ENCODE results near the gene PRR5L.
"Not testable (repeated sequence)": the region's sequence is repeated elsewhere in the genome, so short reads cannot be mapped to it uniquely, and the experiment has no call there.

PRR5L gene

DNA sequence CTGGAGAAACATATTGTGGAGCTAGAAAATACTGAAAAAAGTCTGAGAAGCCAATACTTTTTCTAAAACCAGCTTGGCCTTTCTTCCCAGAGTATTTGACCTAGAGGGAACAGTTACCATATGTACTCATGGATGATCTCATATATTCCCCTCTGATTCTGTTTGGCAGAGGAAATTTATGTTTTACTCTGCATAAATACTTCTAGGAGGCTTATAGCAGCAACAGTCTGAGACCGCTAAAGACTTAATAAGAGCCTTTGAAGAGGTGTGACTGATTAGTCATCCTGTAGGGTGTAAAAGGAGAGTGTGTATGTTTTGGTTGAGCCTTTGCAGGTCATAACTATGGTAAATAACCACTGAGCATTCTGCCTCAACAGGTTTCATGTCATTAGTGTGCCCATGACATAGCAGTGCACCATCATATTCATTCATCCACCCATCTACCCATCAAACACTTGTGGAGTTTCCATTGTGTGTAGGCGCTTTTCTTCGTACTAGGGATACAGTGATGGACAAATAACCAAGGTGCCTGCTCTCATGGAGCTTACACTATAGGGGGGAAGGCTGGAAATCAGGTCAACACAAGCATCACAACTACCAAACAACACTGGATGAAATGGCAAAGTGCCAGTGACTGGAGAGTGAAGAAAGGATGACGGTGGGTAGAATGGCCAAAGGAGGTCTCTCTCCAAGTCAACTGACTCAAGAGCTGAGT is 169.5 kb downstream of the PRR5L start:
- H3K4me1 ChIP-seq (ENCODE audit: control insufficient read depth, insufficient read depth, low read length) = no peaks in the 10 kb centered on the region

GRCh38 chr11:36467012-36467411 is 170.9 kb downstream of the PRR5L start:
- no peaks in the 10 kb centered on the region for H3K9me3 ChIP-seq (ENCODE audit: control insufficient read depth, insufficient read depth, low read length)
- no peaks in the 10 kb centered on the region for H3K4me1 ChIP-seq (ENCODE audit: control insufficient read depth, insufficient read depth, low read length)
- H3K9ac ChIP-seq (ENCODE audit: low read depth, low read length) = no peak overlapping the region
- no peak overlapping the region for H3K4me3 ChIP-seq (ENCODE audit: low read depth, low read length)
- peaks cover 3% of the 10 kb centered on the region for H3K36me3 ChIP-seq (ENCODE audit: control insufficient read depth, insufficient read depth, low read length)
- no peaks in the 10 kb centered on the region for H3K27me3 ChIP-seq (ENCODE audit: control insufficient read depth, insufficient read depth, low read length)

More for the DNA sequence above, 169.5 kb downstream of the PRR5L start:
- Histone ChIP-seq H3K9ac (ENCODE audit: low read depth, low read length) (no peak overlapping the region), H3K4me3 (ENCODE audit: low read depth, low read length) (no peak overlapping the region), H3K27me3 (ENCODE audit: control insufficient read depth, insufficient read depth, low read length) (no peaks in the 10 kb centered on the region), H3K9me3 (ENCODE audit: control insufficient read depth, insufficient read depth, low read length) (no peaks in the 10 kb centered on the region), H3K36me3 (ENCODE audit: control insufficient read depth, insufficient read depth, low read length) (peaks cover 3% of the 10 kb centered on the region)

DNA sequence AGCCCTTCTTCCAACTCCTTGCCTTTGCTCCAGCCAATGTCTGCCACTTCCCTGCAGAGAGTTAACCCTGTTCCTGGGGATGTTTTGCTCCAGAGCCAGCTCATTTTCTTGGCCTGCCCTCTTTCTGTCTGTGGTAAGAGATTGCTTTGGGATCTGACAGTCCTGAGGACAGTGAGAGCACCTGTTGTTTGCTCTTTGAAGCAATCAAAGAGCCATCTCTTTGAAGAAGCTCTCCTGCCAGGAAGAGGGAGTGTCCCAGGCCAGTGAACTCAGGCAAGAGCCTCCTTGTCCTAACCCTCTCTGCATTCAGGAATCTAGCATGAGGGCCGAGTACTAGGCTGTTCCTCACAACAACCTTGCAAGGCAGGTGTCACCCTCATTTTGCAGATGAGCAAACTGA is 171.8 kb downstream of the PRR5L start:
- no peaks in the 10 kb centered on the region for H3K4me1 ChIP-seq (ENCODE audit: control insufficient read depth, insufficient read depth, low read length)
- no peaks in the 10 kb centered on the region for H3K9me3 ChIP-seq (ENCODE audit: control insufficient read depth, insufficient read depth, low read length)
- H3K27me3 ChIP-seq (ENCODE audit: control insufficient read depth, insufficient read depth, low read length) = no peaks in the 10 kb centered on the region
- H3K4me3 ChIP-seq (ENCODE audit: low read depth, low read length) = no peak overlapping the region
- H3K36me3 ChIP-seq (ENCODE audit: control insufficient read depth, insufficient read depth, low read length) = no peaks in the 10 kb centered on the region
- no peak overlapping the region for H3K9ac ChIP-seq (ENCODE audit: low read depth, low read length)

DNA sequence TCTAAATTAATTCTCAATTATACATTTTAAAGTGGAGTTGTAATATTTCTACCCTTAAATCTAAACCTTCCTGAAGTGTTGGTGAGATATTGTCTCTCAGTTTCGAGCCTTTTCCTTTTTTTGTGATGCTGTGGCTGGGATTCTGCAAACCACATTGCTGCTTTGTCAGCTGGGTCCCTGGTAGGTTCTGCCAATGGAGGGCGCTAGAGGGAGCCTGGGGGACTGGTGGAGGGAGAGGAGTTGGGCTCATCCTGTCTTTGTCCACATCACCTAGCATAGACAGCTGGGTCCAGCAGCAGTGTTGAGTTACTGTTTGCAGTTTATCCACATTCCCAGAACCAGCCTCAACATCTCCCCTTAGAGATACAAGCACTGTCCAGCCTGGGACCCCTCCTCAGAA is 173.0 kb downstream of the PRR5L start:
- H3K9ac ChIP-seq (ENCODE audit: low read depth, low read length) = no peak overlapping the region
- H3K4me1 ChIP-seq (ENCODE audit: control insufficient read depth, insufficient read depth, low read length) = no peaks in the 10 kb centered on the region
- H3K4me3 ChIP-seq (ENCODE audit: low read depth, low read length) = no peak overlapping the region
- H3K9me3 ChIP-seq (ENCODE audit: control insufficient read depth, insufficient read depth, low read length) = no peaks in the 10 kb centered on the region
- H3K27me3 ChIP-seq (ENCODE audit: control insufficient read depth, insufficient read depth, low read length) = no peaks in the 10 kb centered on the region
- H3K36me3 ChIP-seq (ENCODE audit: control insufficient read depth, insufficient read depth, low read length) = no peaks in the 10 kb centered on the region

DNA sequence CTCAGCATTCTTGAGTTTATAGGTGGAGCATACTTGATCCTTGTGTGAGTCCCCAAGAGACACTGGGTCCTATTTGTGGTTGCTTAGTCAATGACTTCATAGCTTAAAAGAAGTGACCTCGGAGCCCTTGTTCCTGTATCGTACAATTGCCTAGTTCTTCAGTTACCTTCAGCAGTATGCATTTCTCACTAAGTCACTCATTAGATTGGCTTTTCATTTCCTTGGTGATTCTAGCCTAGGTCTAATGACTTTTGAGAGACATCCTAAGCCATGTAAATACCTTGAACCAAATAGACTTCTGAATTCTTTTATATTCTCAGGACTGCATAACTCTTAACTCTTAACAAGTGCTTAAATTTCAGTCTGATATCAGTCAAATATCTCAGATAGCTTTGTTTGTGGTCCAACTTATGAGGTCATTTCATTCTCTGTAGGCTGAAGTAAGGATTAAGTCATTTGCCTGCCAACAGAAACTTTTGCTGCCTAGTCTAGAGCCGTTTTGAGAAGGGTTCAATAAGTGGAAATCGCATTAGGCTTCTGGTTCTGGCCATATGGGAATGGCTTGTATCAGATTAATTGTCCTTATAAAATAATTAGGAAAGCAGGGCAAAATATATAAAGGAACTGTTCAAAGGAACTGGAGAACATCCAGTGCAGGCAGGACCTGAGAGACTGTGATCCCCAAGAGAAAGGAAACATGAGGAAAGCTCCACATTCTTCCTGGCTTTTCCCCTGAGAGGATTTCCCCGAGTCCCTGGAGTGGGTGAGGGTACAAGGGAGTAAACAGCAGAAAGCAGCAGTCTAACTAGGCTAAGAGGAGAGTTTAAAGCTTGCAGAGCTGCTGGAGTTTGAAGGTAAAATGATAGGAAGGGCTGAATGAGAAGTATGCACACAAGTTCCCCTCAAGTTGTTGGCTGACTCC is 174.1 kb downstream of the PRR5L start:
- Histone ChIP-seq H3K36me3 (ENCODE audit: control insufficient read depth, insufficient read depth, low read length) (no peaks in the 10 kb centered on the region), H3K4me3 (ENCODE audit: low read depth, low read length) (no peak overlapping the region), H3K9ac (ENCODE audit: low read depth, low read length) (no peak overlapping the region), H3K27me3 (ENCODE audit: control insufficient read depth, insufficient read depth, low read length) (no peaks in the 10 kb centered on the region), H3K4me1 (ENCODE audit: control insufficient read depth, insufficient read depth, low read length) (no peaks in the 10 kb centered on the region), H3K9me3 (ENCODE audit: control insufficient read depth, insufficient read depth, low read length) (no peaks in the 10 kb centered on the region)

DNA sequence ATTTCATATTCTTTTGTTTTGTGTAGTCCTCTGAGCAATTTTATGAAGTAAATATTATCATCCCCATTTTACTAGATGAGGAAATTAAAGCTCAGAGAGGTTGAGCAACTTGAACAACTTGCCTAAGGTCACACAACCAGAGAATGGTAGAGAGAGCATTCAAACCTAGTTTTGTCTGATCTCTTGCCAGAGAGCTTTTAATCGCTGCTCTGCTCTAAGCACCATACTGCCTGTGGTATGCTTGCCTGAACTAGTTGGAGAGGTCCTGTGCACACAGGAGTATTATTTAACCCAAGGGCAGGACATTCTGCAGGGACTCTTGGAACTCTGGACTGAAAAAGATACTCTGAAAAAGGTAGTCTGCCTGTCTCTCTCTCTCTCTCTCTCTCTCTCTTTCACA is 175.5 kb downstream of the PRR5L start:
- H3K9ac ChIP-seq (ENCODE audit: low read depth, low read length) = no peak overlapping the region
- no peak overlapping the region for H3K4me3 ChIP-seq (ENCODE audit: low read depth, low read length)
- no peaks in the 10 kb centered on the region for H3K9me3 ChIP-seq (ENCODE audit: control insufficient read depth, insufficient read depth, low read length)
- H3K4me1 ChIP-seq (ENCODE audit: control insufficient read depth, insufficient read depth, low read length) = no peaks in the 10 kb centered on the region
- H3K36me3 ChIP-seq (ENCODE audit: control insufficient read depth, insufficient read depth, low read length) = no peaks in the 10 kb centered on the region
- H3K27me3 ChIP-seq (ENCODE audit: control insufficient read depth, insufficient read depth, low read length) = no peaks in the 10 kb centered on the region

DNA sequence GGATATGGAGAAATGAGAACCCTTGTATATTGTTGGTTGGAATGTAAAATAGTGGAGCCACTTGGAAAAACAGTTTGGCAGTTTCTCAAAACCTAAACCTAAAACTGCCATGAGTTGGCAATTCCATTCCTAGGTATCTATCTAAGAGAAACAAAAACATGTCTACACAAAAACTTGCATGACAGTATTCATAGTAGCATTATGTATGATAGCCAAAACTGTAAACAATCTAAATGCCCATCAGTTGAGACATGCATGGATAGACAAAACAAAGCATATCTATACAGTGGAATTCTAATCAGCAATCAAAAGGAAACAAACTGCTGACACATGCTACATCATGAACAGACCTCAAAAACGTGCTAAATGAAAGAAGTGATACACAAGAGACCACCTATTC is 179.1 kb downstream of the PRR5L start:
- no peaks in the 10 kb centered on the region for H3K27me3 ChIP-seq (ENCODE audit: control insufficient read depth, insufficient read depth, low read length)
- H3K9me3 ChIP-seq (ENCODE audit: control insufficient read depth, insufficient read depth, low read length) = no peaks in the 10 kb centered on the region
- no peaks in the 10 kb centered on the region for H3K4me1 ChIP-seq (ENCODE audit: control insufficient read depth, insufficient read depth, low read length)
- H3K36me3 ChIP-seq (ENCODE audit: control insufficient read depth, insufficient read depth, low read length) = no peaks in the 10 kb centered on the region
- H3K4me3 ChIP-seq (ENCODE audit: low read depth, low read length) = no peak overlapping the region
- no peak overlapping the region for H3K9ac ChIP-seq (ENCODE audit: low read depth, low read length)

DNA sequence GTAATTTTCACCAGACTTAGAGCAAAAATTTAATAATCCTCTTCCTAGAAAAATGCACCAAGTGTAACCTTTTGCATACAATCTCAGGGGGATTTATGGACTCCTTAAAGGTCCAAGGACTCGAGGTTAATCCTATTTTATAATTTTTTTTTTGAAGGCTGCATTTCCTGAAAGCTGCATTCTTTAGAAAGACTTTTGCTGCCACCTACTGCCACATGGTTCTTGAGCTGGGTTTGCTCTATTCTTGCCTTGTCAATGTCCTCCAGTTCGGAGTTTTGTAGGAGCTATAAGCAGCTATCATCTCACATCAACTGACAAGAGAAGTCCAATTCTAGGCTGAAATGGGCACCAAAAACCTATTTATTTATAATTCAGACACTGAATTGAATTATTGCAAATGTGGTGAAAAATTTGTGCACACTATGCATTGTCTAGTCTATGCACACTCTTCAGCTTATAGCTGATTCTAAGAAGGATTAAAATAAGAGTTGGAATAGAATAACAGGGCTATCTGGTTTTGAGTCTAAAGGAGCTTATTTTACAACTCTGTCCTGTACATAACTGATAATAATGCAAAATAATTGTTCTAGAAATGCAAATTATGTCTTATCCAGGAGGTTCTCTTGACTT is 182.7 kb downstream of the PRR5L start:
- Histone ChIP-seq H3K4me1 (ENCODE audit: control insufficient read depth, insufficient read depth, low read length) (no peaks in the 10 kb centered on the region), H3K9ac (ENCODE audit: low read depth, low read length) (no peak overlapping the region), H3K4me3 (ENCODE audit: low read depth, low read length) (no peak overlapping the region), H3K27me3 (ENCODE audit: control insufficient read depth, insufficient read depth, low read length) (no peaks in the 10 kb centered on the region), H3K9me3 (ENCODE audit: control insufficient read depth, insufficient read depth, low read length) (no peaks in the 10 kb centered on the region), H3K36me3 (ENCODE audit: control insufficient read depth, insufficient read depth, low read length) (no peaks in the 10 kb centered on the region)

DNA sequence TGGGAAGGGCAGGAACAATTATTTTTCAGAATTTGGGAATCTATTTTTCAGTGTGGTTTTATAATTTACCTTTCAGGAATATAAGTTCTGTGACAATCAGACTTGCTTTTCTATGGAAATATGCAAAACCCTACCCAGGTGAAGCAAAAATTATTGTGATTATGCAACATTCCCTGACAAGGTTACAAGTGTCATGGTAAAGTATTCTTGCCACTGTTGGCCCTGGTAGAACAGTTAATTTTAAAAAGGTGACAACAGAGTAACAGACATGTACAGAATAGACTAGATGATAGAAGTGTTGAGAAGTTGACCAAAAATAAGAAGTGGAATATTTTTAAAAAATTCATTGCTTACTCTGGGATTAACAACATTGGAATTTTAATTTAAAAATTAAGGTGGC is 184.7 kb downstream of the PRR5L start:
- H3K27me3 ChIP-seq (ENCODE audit: control insufficient read depth, insufficient read depth, low read length) = no peaks in the 10 kb centered on the region
- no peak overlapping the region for H3K9ac ChIP-seq (ENCODE audit: low read depth, low read length)

DNA sequence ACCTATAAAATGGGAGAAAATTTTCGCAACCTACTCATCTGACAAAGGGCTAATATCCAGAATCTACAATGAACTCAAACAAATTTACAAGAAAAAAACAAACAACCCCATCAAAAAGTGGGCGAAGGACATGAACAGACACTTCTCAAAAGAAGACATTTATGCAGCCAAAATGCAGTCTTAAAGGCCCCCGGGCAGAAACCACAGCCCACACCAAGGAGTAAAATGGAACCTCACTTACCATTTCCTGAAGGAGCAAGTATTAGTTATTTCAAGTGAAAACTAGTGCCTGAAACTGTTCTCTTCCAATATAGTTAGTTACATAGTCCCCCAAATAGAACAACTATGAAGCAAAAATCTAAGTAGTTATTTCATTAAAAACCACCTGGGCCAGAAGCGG is 187.0 kb downstream of the PRR5L start:
- not testable (repeated sequence) for H3K36me3 ChIP-seq (ENCODE audit: control insufficient read depth, insufficient read depth, low read length); H3K4me3 ChIP-seq (ENCODE audit: low read depth, low read length); H3K9ac ChIP-seq (ENCODE audit: low read depth, low read length); H3K9me3 ChIP-seq (ENCODE audit: control insufficient read depth, insufficient read depth, low read length); H3K27me3 ChIP-seq (ENCODE audit: control insufficient read depth, insufficient read depth, low read length); H3K4me1 ChIP-seq (ENCODE audit: control insufficient read depth, insufficient read depth, low read length)

More for the DNA sequence above, 184.7 kb downstream of the PRR5L start:
- no peak overlapping the region for H3K4me3 ChIP-seq (ENCODE audit: low read depth, low read length)
- no peaks in the 10 kb centered on the region for H3K4me1 ChIP-seq (ENCODE audit: control insufficient read depth, insufficient read depth, low read length)
- H3K9me3 ChIP-seq (ENCODE audit: control insufficient read depth, insufficient read depth, low read length) = no peaks in the 10 kb centered on the region
- no peaks in the 10 kb centered on the region for H3K36me3 ChIP-seq (ENCODE audit: control insufficient read depth, insufficient read depth, low read length)

DNA sequence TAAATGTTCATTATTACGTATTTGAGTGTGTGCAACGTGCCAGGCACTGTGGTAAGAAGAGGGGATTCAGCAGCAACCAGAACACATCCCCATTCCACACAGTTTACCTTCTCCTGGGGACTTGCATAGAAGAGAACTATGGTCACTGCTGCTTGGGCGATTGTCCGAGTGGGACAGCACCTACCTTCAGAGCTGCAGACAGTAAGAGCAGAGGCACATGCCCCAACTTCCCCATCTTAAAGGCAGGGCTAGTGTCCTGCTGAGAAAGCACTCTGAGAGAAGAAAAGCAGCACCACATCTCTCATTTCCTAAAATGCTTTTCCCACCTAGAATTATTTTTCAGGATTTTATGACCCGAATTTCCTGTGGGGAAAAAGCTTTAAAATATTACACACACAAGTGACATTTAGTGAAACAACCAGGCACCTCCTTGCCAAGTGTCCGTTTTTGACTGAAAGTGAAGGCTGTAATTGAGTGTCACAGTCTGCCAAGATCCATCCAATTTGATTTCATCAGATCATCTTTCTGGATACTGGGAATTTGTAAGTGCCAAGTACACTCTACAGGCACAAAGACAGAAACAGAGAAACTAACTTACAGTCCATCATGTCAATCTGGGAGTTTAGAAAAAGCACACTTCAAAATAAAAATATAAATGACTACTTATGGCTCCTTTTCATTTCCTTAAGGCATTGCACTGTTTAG is 189.4 kb downstream of the PRR5L start:
- Histone ChIP-seq H3K4me1 (ENCODE audit: control insufficient read depth, insufficient read depth, low read length) (no peaks in the 10 kb centered on the region), H3K36me3 (ENCODE audit: control insufficient read depth, insufficient read depth, low read length) (no peaks in the 10 kb centered on the region), H3K9ac (ENCODE audit: low read depth, low read length) (no peak overlapping the region), H3K4me3 (ENCODE audit: low read depth, low read length) (no peak overlapping the region), H3K9me3 (ENCODE audit: control insufficient read depth, insufficient read depth, low read length) (no peaks in the 10 kb centered on the region), H3K27me3 (ENCODE audit: control insufficient read depth, insufficient read depth, low read length) (no peaks in the 10 kb centered on the region)

Data from iPS-15b (cell line).